Motor neuron (in vitro differentiated cells): ENCODE results near the gene ANKRD29. TPM values are rescaled to one million over a fixed set of nuclear protein-coding genes. Genes with fewer than 3 reads are reported as not detected.

Experiments used
- ATAC-seq, 8 experiments: fragments of 200-7000 bp; cut with Tn5 transposase; replicated peaks in 6 of 8; 2 replicates each; pipeline ENCODE4 v1.8.0; 2021; ENCODE audit warnings: mild to moderate bottlenecking in 8 of 8, moderate library complexity in 8 of 8
- H3K27ac ChIP-seq, 2 donors: fragments of 250-450 bp; sonication (Bioruptor Pico); 2 replicates each; pipeline ENCODE4 v1.9.0; 2021; ENCODE audit warnings: antibody characterized with exemption in 2 of 2, mild to moderate bottlenecking in 2 of 2, moderate library complexity in 1 of 2
- H3K4me1 ChIP-seq, 2 donors: fragments of 250-450 bp; sonication (Bioruptor Pico); replicated peaks in 1 of 2; 2 replicates each; pipeline ENCODE4 v1.6.1; 2021; ENCODE audit warnings: antibody characterized with exemption in 2 of 2, mild to moderate bottlenecking in 2 of 2, moderate library complexity in 1 of 2
- H3K4me3 ChIP-seq, 5 donors: fragments of 250-450 bp; sonication (Bioruptor Pico); 2 replicates each; pipeline ENCODE4 v1.9.0; 2021; ENCODE audit warnings: antibody characterized with exemption in 5 of 5, mild to moderate bottlenecking in 5 of 5, moderate library complexity in 4 of 5
- WGBS, 10 experiments: fragments of 450-650 bp; shearing (Covaris generic); methylation state at CpG; one replicate each; pipeline ENCODE4 v1.0.0; 2022; 5-methylcytosine and 5-hydroxymethylcytosine counted together
- in situ Hi-C, 9 experiments: fragments of 400-800 bp; cut with MboI; loops; one replicate each; pipeline ENCODE4 v1.15.0; 2021; ENCODE audit warnings: low sequenced_read_pairs in 9 of 9, low pct_unique_long_range_greater_than_20kb in 2 of 9; ENCODE audit not compliant: unreplicated experiment in 9 of 9
- total RNA-seq, 8 experiments: library from RNA; unstranded; fragments of 300-600 nt; gene quantifications; 2 replicates each; pipeline versions ENCODE4 v1.2.3 to v1.2.4, GENCODE V29; 2022

ANKRD29 gene
- total RNA-seq, 8 experiments from 2014 or later = 0.42 to 6.9 (median 3.0) TPM

DNA sequence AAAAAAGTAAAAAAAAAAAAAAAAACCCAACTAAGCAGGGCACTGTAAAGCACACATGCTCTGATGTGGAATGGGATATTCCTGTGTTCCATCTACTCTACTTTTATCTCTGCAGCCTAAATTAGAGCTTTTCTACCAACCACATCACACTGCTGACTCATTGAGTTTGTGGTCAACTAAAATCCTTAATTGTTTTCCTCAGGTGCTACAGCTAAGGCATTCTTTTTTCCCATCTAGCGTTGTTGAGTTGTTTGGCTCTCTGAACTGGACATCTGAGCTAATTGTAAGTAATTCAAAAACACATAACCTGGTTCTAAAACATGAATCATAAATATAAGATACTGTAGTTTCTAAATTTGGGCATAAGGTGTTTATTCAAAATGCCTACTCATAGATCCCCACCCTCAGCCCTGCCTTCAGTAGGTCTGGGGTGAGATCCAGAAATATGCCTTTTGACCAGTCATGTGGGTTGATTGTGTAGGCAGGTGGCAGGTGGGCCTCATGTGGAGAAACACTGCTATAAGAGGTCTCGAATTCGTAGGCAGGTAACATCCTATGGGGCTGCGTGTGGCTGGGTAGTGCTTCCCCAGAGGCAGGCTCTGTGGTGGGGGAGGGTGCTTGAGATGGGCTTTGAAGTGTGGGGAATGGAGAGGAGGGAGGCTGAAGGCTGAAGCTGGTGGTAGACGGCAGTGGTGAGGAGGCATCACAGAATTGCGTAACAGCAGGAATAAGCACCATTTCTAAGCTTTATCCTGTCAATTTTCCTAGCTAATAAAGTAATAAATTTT, 27.2 kb downstream of the ANKRD29 start:
- in situ Hi-C loops = loop anchor here in 2 of 9 experiments (25.0 kb wide), 2 partner anchors 152 to 177 kb away; no protein-coding TSS in a partner anchor
- no peak for ATAC-seq
- no peak overlapping the region for H3K4me3 ChIP-seq
- H3K27ac ChIP-seq = no peak overlapping the region
- 40 to 100% (median 92%) methylated on average over 1 to 4 of the region's 6 CpGs; no CpG with 5 or more reads in 1 of the 10 experiments for WGBS, 10 experiments
- no peaks in the 10 kb centered on the region for H3K4me1 ChIP-seq

DNA sequence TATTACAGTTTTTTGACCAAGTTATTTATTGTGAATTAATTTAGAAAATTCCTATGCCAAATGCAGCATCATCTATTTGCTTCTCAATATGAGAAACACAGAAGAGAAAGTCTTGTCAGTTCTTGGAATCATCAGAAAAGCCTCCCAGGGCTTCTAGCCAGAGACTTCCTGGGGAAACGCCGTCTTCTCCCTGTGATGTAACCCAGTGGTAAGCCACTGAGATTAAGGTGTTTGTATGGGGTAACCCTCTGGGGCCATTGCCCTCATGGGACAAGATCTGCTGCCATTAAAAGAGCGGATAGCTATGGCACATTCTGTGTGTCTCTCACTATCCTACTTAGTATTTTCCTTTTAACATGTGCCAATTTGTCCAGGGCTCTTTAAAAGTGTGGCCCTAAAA, 28.0 kb downstream of the ANKRD29 start:
- Histone ChIP-seq H3K4me3 (no peak overlapping the region), H3K27ac (no peak overlapping the region), H3K4me1 (no peaks in the 10 kb centered on the region)
- no peak for ATAC-seq
- 40 to 100% (median 94%) methylated on average over 1 to 3 of the region's 3 CpGs; no CpG with 5 or more reads in 3 of the 10 experiments for WGBS, 10 experiments
- in situ Hi-C loops = loop anchor here in 2 of 9 experiments (25.0 kb wide), 2 partner anchors 153 to 178 kb away; no protein-coding TSS in a partner anchor

DNA sequence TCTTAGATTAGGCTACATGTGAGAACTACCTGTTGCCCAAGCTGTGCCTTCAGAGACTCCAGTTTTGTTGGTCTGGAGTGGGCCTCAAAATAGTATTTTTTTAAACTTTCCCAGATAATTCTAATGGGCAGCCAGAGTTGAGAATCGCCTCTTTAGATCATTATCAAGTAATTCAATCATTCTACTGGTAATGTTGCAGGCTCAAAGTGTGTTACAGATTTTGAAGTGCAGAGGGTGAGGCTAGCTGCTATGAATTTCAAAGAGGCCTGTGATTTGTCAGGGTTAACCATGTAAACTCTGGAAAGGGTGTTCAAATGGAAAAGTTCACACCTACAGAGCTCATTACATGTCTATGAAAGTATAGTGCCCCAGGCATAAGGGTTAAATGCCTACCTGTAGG, 30.1 kb downstream of the ANKRD29 start:
- in situ Hi-C loops = loop anchor here in 2 of 9 experiments (25.0 kb wide), 2 partner anchors 155 to 180 kb away; no protein-coding TSS in a partner anchor
- H3K27ac ChIP-seq = no peak overlapping the region
- H3K4me3 ChIP-seq = no peak overlapping the region
- 27 to 88% (median 40%) methylated on average over 1 of the region's 1 CpG; no CpG with 5 or more reads in 5 of the 10 experiments for WGBS, 10 experiments
- H3K4me1 ChIP-seq = no peaks in the 10 kb centered on the region
- ATAC-seq = no peak

DNA sequence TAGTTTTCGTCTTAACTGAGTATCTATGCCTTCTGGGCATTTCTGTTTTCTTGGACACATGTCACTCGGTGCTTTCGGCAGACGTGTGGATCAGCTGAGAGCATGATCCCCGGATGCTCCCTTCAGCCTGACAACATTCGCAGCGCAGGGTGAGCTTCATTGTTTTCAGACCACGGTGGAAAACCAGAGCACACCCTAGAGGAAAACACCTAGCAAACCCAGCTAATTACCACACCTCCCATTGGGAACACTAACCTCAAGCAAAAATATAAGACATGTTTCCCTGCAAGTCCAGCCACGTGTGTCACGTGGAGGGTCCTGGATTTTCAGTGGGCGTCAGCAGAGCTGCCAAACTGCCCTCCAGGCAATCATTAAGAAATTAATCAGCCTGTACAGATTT, 31.0 kb downstream of the ANKRD29 start:
- in situ Hi-C loops = loop anchor here in 2 of 9 experiments (25.0 kb wide), 2 partner anchors 156 to 181 kb away; no protein-coding TSS in a partner anchor
- 7 to 58% (median 27%) methylated on average over 4 to 11 of the region's 11 CpGs; no CpG with 5 or more reads in 3 of the 10 experiments for WGBS, 10 experiments
- Histone ChIP-seq H3K4me3 (no peak overlapping the region), H3K27ac (no peak overlapping the region), H3K4me1 (no peaks in the 10 kb centered on the region)
- peak in 2 of 8 experiments; percentile 32 to 66 for ATAC-seq

DNA sequence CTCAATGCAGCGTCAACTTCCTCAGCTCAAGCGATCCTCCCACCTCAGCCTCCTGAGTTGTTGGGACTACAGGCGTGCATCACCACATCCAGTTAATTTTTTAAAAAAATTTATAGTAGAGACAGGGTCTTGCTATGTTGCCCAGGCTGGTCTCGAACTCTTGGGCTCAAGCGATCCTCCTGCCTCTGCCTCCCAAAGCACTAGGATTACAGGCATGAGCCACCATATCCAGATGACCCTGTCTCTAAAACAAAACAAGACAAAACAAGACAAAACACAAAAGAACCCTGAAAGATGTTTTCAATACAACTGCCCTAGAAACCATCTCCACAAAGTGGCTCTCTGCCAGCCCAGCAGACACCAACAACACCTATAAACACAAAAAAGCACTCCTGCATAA, 31.4 kb downstream of the ANKRD29 start:
- in situ Hi-C loops = loop anchor here in 2 of 9 experiments (25.0 kb wide), 2 partner anchors 156 to 181 kb away; no protein-coding TSS in a partner anchor
- ATAC-seq = no peak
- Histone ChIP-seq H3K4me3 (no peak overlapping the region), H3K27ac (no peak overlapping the region), H3K4me1 (no peaks in the 10 kb centered on the region)
- WGBS, 10 experiments = 83 to 100% (median 93%) methylated on average over 1 to 5 of the region's 5 CpGs; no CpG with 5 or more reads in 2 of the 10 experiments

DNA sequence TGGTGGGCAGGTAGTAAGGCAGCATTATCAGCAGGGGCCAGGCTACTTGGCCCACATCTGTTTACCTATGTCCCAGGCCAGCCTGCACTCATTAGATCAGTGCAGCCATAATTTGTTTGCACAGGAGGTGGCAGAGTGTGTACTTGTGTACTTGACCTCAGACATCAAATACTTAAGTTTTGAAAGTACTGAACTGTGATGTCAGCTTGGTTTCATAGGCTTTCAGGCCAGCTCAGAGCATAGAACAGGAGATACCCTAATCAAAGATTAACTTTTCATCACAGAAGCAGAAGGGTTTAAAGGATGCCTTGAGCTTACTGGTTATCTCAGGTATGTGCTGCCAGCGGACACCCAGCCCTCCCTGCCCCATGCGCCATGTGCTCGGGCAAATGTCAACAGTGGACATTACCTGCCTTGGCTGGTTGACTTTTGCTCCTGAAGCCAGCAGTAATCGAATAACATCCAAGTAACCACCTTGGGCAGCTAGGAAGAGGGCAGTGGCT, 33.2 kb downstream of the ANKRD29 start:
- 80 to 95% methylated on average over 1 to 4 of the region's 4 CpGs; no CpG with 5 or more reads in 8 of the 10 experiments for WGBS, 10 experiments
- Histone ChIP-seq H3K27ac (no peak overlapping the region), H3K4me1 (no peaks in the 10 kb centered on the region), H3K4me3 (no peak overlapping the region)
- in situ Hi-C loops = loop anchor here in 2 of 9 experiments (25.0 kb wide), 2 partner anchors 158 to 183 kb away; no protein-coding TSS in a partner anchor
- peak in 1 of 8 experiments; percentile 55 for ATAC-seq

DNA sequence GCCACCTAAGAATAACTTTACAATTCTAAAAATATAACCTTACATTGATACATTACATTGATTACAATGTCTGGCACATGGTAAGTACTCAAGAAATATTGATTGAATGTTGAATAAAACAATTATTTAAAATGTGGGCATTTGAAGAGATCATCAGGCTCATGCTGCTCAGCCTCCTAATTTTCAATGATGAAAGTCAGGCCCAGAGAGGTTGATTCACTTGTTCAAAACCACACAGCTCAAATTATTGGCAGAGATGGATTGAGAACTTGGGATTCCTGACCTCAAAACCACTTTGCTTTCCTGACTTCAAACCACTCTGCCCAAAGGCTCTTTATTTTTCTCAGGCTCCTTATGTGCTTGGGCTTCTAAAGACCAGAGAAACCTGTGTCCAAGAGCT, 34.7 kb downstream of the ANKRD29 start:
- in situ Hi-C loops = loop anchor here in 2 of 9 experiments (25.0 kb wide), 2 partner anchors 159 to 184 kb away; no protein-coding TSS in a partner anchor
- H3K4me3 ChIP-seq = no peak overlapping the region
- no peak for ATAC-seq
- no peaks in the 10 kb centered on the region for H3K4me1 ChIP-seq
- H3K27ac ChIP-seq = no peak overlapping the region

DNA sequence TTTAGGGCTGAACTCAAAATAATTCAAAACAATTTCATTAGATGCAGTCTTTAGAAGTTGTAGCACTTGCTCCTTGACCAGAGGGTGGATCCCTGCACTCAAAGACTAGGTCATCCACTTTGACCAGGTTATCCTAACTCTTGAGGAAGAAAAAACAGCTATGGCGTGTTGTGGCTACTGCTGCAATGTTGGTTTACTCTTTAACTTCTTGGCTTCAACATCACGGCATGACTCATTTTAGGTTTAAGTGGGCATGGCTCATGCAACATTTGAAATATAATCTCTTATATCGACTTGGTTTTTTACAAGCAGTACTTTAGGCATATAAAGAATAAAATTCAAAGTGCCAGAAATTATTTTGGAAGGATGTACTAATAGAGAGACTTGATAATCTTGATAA, 35.4 kb downstream of the ANKRD29 start:
- Histone ChIP-seq H3K4me1 (no peaks in the 10 kb centered on the region), H3K27ac (no peak overlapping the region), H3K4me3 (no peak overlapping the region)
- no peak for ATAC-seq
- in situ Hi-C loops = loop anchor here in 2 of 9 experiments (25.0 kb wide), 2 partner anchors 160 to 185 kb away; no protein-coding TSS in a partner anchor
- 40 to 87% (median 66%) methylated on average over 1 to 3 of the region's 3 CpGs for WGBS, 10 experiments

DNA sequence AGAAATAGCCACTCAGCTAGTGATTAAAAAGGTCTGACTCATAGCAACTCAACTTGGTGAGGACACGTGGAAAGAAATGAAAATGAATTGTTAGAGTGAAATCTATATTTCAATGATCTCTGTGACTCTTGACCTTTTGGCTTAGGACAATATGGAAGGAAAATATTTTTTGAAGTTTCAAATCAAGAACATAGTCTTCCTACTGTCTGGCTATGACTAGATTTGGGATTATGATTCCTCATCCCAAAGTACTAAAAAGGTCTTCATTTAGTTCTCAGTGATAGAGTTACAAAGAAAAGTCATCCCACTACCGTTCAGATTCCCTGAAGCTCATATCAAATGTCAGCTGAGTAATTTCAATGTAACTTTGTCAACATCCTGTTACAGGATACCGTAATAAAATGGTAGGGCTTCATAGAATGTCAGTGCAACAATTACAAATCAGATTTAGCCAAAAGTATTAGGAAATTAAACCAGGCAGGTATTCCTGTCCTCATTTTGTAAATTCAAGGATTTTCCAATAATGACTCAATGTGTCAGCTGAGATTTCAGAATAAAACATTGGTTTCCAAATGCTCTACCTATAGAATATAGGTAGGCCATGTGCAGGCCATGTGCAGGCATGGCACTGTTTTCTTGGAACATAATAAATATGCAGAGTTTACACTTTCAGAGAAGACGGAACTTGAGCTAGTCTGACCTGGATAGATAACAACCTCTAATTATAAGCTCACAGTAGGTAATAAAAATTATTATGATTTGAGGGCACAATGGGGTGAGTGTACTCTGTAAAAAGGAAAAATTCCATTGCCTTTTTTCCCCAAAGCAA, 36.0 kb downstream of the ANKRD29 start:
- Histone ChIP-seq H3K27ac (no peak overlapping the region), H3K4me1 (no peaks in the 10 kb centered on the region), H3K4me3 (no peak overlapping the region)
- WGBS, 10 experiments = 41 to 100% (median 83%) methylated on average over 2 to 4 of the region's 4 CpGs
- ATAC-seq = no peak
- in situ Hi-C loops = loop anchor here in 2 of 9 experiments (25.0 kb wide), 2 partner anchors 161 to 186 kb away; no protein-coding TSS in a partner anchor

DNA sequence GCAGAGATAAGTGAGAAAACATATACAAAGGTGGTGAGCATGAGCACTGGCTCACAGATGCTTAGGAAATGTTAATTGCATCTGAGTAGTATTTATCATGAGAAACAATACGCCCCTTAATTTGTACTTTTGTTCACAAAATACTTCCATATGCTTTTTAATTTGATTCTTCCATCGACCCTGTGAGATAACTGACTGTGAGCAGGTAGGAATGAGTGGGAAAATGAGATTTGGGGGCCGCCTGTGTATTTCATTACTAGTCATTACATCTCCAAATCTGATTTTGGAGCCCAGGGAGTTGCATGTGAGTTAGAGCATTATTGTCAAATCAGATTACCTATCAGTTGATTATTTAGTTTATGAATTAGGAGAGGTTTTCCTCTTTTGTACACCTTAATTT, 39.7 kb downstream of the ANKRD29 start:
- Histone ChIP-seq H3K27ac (no peak overlapping the region), H3K4me3 (no peak overlapping the region), H3K4me1 (peaks cover 0 to 4% of the 10 kb centered on the region in 2 donors)
- ATAC-seq = no peak
- in situ Hi-C loops = loop anchor here in 1 of 9 experiments (25.0 kb wide), 1 partner anchor 189 kb away; no protein-coding TSS in a partner anchor
- 45 to 100% (median 82%) methylated on average over 1 to 3 of the region's 3 CpGs for WGBS, 10 experiments

DNA sequence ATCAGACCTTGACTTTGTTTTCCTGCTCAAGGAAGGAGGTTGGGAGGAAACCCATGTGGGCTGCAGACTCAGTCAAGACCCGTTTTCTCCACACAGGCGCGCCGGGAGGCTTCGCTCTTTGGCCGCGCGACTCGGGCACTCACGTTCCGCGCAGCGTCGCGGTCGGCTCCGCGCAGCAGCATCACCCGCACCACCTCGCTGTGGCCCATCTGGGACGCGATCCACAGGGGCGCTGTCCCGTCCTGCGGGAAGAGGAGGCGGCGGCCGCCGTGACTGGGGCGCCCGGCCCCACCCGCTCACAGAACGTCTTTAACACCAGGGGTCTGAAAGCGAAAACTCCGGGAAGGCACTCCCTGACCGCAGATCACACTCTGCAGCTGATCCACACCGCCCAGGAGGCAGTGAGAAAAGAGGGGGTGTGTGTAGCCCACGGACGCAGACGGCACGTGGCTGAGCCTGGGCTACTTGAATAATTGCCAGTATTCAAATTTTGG, 43.3 kb downstream of the ANKRD29 start:
- H3K27ac ChIP-seq = no peak overlapping the region
- WGBS, 10 experiments = 4 to 8% (median 7%) methylated on average over 3 to 4 of the region's 41 CpGs; no CpG with 5 or more reads in 7 of the 10 experiments
- in situ Hi-C loops = loop anchor here in 2 of 9 experiments (10.0 to 25.0 kb wide), 2 partner anchors 75 to 193 kb away; no protein-coding TSS in a partner anchor
- H3K4me3 ChIP-seq = peak overlapping the region; percentile 17 to 39 (median 18)
- peak; percentile 76 to 91 (median 90) for ATAC-seq
- H3K4me1 ChIP-seq = peaks cover 0 to 4% of the 10 kb centered on the region in 2 donors

DNA sequence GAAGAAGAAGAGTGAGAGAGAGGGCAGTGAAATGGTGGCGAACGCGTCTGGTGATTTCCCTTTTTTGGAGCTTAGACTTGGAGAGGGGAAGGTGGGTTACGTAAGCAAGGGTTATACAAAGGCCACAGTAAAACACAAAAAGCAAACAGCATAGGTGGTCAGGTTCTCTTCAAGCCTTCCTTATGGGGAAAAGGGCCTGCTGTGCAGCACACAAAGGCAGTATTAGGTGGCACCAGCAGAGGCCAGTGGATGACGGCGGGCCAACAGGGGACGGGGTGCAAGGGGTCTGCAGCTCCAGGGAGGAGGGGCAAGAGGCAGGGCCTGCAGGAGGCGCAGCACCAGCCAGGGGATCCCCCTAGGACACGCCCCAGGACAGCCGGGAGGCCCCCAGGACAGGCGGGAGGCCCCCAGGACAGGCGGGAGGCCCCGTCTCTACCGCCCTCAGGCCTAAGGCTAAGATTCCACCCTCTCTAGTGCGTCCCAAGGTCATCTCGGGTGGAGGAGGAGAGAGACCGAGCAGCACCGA, 43.8 kb downstream of the ANKRD29 start:
- 0 to 89% (median 37%) methylated on average over 1 to 9 of the region's 18 CpGs; no CpG with 5 or more reads in 5 of the 10 experiments for WGBS, 10 experiments
- in situ Hi-C loops = loop anchor here in 2 of 9 experiments (10.0 to 25.0 kb wide), 2 partner anchors 76 to 193 kb away; no protein-coding TSS in a partner anchor
- Histone ChIP-seq H3K4me1 (peaks cover 0 to 4% of the 10 kb centered on the region in 2 donors), H3K27ac (no peak overlapping the region), H3K4me3 (peak overlapping the region; percentile 17 to 39 (median 18))
- peak in 7 of 8 experiments; percentile 23 to 76 (median 72) for ATAC-seq
